Small intestine (tissue), 7 donors: ENCODE measurements around the gene CPNE1. TPM values are rescaled to one million over a fixed set of nuclear protein-coding genes. Genes with fewer than 3 reads are reported as not detected.
A peak's percentile ranks its signal among the peaks of the same experiment; 100 is the strongest.

Experiments used
- DNase-seq, 2 donors: peaks; one replicate each; pipeline versions ENCODE4 v3.0.0 to v3.0.0-alpha.2; 2013
- FAIRE-seq: peaks from 2 replicates; lab custom pipeline; 2012; peaks lifted over from hg19 to GRCh38; lab: Jason Lieb, UNC
- H3K27ac ChIP-seq, 3 donors: one replicate each; pipeline ENCODE4 v1.5.1; 2013; ENCODE audit warnings: low read length in 2 of 3, mild to moderate bottlenecking in 2 of 3, control low read depth in 1 of 3, inconsistent platforms in 1 of 3, low read depth in 1 of 3, moderate library complexity in 1 of 3
- H3K27me3 ChIP-seq, 3 donors: one replicate each; pipeline ENCODE4 v1.6.1; 2013; ENCODE audit warnings: low read length in 3 of 3, inconsistent platforms in 1 of 3; ENCODE audit not compliant: control insufficient read depth in 3 of 3, insufficient read depth in 3 of 3
- H3K36me3 ChIP-seq, 3 donors: one replicate each; pipeline ENCODE4 v1.6.1; 2013; ENCODE audit warnings: low read length in 3 of 3, inconsistent platforms in 1 of 3, low read depth in 1 of 3, mild to moderate bottlenecking in 1 of 3, moderate library complexity in 1 of 3; ENCODE audit not compliant: control insufficient read depth in 3 of 3, insufficient read depth in 2 of 3
- H3K4me1 ChIP-seq, 3 donors: one replicate each; pipeline ENCODE4 v1.6.1; 2013; ENCODE audit warnings: low read length in 2 of 3, inconsistent platforms in 1 of 3, low read depth in 1 of 3, mild to moderate bottlenecking in 1 of 3, moderate library complexity in 1 of 3; ENCODE audit not compliant: control insufficient read depth in 3 of 3, insufficient read depth in 2 of 3
- H3K4me3 ChIP-seq, 3 donors: one replicate each; pipeline ENCODE4 v1.5.1; 2013; ENCODE audit warnings: low read length in 3 of 3, control low read depth in 1 of 3, inconsistent platforms in 1 of 3, low read depth in 1 of 3, mild to moderate bottlenecking in 1 of 3, moderate library complexity in 1 of 3
- H3K9me3 ChIP-seq, 2 donors: one replicate each; pipeline ENCODE4 v1.6.1; 2013; ENCODE audit warnings: low read depth in 1 of 2, low read length in 1 of 2; ENCODE audit not compliant: control insufficient read depth in 2 of 2, insufficient read depth in 1 of 2
- WGBS, 3 donors: extraction: QIAGEN DNeasy Blood & Tissue Kit; methylation state at CpG; one replicate each; pipeline ENCODE4 v1.1.7; 2013; 5-methylcytosine and 5-hydroxymethylcytosine counted together
- polyA plus RNA-seq, 4 donors: library from polyadenylated mRNA; stranded (reverse) in 3 of 4; unstranded in 1 of 4; fragments of 200-250 nt in 3 of 4; fragments of 120-200 nt in 1 of 4; gene quantifications; one replicate each; pipeline versions ENCODE4 v1.2.1 to v1.2.3, GENCODE V29; 2013
- donor health status: healthy with polysubstance abuse.
- donor health status: control.
- donor health status: control.
- donor health status: Bipolar disorder and iron deficiency.
- donor health status: healthy.

CPNE1 gene
- polyA plus RNA-seq, 4 donors, result 94.3 to 132 (median 113) TPM

DNA sequence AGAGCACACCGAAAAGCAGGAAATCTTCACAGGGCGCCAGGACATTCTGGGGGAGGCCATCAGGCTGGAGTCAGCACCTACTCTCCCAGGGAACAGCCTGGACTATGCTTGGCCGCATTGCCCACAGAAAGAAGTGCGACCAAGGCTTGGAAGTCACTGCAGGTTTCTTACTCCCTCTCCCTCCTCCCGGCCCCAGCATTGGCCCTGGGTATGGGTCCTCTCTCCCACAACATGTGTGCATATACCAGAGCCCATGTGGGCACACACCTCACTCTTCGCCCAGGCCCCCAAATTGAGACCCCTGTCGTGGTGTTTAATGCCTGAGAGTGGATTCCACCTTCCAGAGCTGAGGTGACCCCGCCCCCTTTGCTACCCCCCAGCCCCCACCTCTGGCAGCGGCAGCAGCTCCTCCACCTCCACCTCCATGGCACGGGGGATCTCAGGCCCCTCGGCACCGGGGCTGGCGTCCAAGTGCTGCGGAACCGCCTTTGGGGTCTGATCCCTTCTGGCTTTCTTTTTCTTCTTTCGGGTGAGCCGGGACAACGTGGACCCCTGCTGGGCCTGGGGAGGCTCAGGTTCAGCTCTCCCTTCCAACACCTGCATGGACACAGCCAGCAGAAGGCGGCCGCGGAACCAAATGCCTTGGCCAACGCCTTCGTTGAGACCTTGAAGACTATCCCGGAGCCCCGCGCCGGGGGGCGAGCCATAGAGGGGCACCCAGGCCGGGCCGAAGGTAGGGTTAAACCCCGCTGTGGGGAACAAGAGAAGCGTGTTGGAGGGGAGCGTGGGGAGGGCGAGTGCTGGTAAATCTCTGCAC, 64.3 kb downstream of the CPNE1 start:
- 30 to 36% (median 30%) methylated on average over 32 to 34 of the region's 34 CpGs for WGBS, 3 donors
- FAIRE-seq, result no peak
- Histone ChIP-seq H3K27ac (no peak overlapping the region), H3K36me3 (no peaks in the 10 kb centered on the region), H3K4me1 (peaks cover 1 to 17% (median 2%) of the 10 kb centered on the region in 3 donors), H3K4me3 (peak overlapping the region in 1 of 3 donors; percentile 42), H3K27me3 (peaks cover 0 to 31% (median 6%) of the 10 kb centered on the region in 3 donors), H3K9me3 (no peaks in the 10 kb centered on the region)
- DNase-seq, result no peak

DNA sequence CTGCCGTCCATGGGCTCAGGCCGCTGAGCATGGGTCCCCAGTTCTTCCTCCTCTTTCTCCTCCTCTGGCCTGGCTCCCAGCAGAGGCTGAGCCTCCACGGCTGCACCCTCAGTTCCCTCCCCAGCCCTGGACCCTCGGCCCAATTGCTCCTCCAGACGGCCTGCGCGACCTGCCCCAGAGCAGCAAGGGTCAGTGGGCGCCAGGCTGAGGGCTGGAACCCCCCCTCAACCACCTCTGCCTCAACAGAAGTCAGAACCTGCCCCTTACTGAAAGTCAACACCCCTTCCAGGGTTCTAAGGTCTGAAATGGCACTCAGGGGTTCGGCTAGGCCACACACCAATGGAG, 65.0 kb downstream of the CPNE1 start:
- no peak overlapping the region for H3K27ac ChIP-seq
- H3K9me3 ChIP-seq, result no peaks in the 10 kb centered on the region
- no peak overlapping the region for H3K4me3 ChIP-seq
- H3K36me3 ChIP-seq, result no peaks in the 10 kb centered on the region
- peaks cover 1 to 17% (median 2%) of the 10 kb centered on the region in 3 donors for H3K4me1 ChIP-seq
- WGBS, 3 donors, result 83 to 92% (median 92%) methylated on average over 7 to 9 of the region's 9 CpGs
- DNase-seq, result no peak
- FAIRE-seq, result no peak
- H3K27me3 ChIP-seq, result peaks cover 0 to 31% (median 6%) of the 10 kb centered on the region in 3 donors

DNA sequence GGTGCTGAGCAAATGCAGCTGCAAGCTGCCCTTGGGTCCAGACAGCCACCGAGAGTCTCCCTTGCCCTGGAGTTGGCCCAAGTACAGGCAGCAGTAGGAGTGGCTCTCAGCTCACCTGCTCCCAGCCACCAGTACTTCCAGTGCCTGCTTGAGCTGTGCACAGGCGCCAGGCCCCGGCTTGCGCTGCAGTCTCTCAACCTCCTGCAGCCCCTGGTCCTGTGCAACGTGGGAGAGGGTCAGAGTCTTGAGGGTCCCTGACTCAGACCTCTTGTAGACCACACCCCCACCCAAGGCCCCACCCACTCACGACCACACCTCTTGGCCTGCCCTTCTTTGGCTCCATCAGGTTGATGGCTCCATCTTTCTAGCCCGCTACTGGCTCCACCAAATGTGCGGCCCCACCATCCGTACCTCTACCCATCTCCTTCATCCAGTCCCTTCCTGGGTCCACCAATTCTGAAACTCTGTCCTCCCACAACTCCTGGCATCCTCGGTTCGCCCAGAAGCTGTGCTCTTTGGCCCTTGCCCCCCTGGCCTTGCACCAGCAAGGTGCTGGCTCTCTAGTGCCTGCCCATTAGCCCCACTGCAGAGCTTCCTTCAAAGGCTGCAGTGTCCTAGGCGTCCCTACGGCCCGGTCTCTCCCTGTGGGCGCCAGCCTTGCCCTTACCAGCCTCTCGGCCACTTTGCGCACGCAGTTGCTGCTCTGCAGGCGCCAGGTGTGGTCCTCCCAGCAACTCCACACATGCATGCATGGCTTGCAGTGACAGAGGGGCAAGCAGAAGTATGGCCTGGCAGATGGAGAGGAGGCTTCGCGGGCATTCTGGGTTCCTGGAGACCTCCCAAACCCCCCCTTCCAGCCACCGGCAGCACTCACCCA, 65.6 kb downstream of the CPNE1 start:
- DNase-seq (peak in 1 of 2 donors; percentile 74), FAIRE-seq (no peak)
- Histone ChIP-seq H3K4me1 (peaks cover 1 to 13% (median 2%) of the 10 kb centered on the region in 3 donors), H3K36me3 (no peaks in the 10 kb centered on the region), H3K4me3 (no peak overlapping the region), H3K27ac (no peak overlapping the region), H3K27me3 (peaks cover 0 to 31% (median 6%) of the 10 kb centered on the region in 3 donors), H3K9me3 (no peaks in the 10 kb centered on the region)
- 46 to 74% (median 56%) methylated on average over 22 of the region's 22 CpGs for WGBS, 3 donors

DNA sequence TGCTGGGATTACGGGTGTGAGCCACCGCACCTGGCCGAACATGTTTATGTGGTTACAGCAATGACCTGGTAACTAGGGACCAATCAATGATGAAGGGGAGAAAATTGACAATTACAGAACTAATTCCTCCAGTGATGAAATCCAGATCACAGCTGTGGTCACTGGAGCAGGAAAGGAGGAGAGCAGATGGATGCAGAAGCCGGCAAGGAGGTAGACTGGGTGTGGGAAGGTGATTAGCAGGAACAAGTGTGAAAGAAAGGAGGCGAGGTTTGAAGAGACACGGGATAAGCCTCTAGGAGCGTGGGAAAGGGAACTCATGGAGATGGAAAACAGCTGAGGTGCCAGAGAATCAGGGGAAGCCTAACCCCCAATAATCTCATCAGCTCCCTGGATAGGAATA, 66.2 kb downstream of the CPNE1 start:
- FAIRE-seq (no peak), DNase-seq (no peak)
- Histone ChIP-seq H3K27me3 (peaks cover 0 to 31% (median 6%) of the 10 kb centered on the region in 3 donors), H3K27ac (no peak overlapping the region), H3K4me1 (peaks cover 1 to 13% (median 2%) of the 10 kb centered on the region in 3 donors), H3K36me3 (no peaks in the 10 kb centered on the region), H3K9me3 (no peaks in the 10 kb centered on the region), H3K4me3 (no peak overlapping the region)
- 11 to 58% (median 33%) methylated on average over 7 of the region's 7 CpGs for WGBS, 3 donors

DNA sequence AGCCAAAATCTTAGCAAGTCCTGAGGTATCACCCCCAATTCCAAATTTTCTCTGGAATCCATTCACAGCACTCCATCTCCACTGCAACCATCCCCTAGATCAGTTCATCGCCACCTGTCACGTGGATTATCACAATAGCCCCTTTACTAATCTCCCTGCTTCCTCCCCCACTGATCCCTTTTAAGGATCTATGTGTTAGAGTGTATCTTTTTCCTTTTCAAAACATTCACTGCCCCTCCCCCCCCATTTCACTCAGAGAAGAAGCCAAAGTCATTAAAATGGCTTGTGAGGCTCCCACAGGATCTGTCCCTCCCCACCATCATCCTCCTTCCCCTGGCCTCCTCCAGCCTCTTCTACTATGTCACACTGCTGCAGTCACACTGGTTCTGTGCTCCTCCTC, 67.5 kb downstream of the CPNE1 start:
- DNase-seq, result no peak
- 87 to 96% (median 89%) methylated on average over 2 of the region's 2 CpGs for WGBS, 3 donors
- no peak for FAIRE-seq

DNA sequence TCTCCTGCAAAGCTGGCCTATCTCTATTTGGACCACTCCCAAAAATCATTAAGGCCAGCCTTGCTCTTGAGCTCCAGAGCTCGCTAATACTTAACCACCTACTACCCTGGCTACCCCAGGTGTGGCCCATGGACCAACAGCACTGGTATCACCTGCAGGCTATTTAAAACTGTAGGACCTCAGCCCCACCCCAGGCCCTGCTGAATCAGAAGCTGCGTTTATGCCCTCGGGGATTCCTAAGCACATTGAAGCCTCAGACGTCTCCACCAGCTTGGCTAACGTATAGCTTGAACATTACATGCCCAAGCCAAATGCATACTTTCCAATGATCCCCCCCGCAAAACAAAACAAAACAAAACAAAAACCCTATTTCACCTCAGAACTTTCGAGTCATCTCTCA, 68.8 kb downstream of the CPNE1 start:
- Histone ChIP-seq H3K36me3 (no peaks in the 10 kb centered on the region), H3K27ac (no peak overlapping the region), H3K9me3 (no peaks in the 10 kb centered on the region), H3K4me1 (peaks cover 0 to 5% (median 0%) of the 10 kb centered on the region in 3 donors), H3K27me3 (peaks cover 0 to 16% (median 6%) of the 10 kb centered on the region in 3 donors), H3K4me3 (no peak overlapping the region)
- FAIRE-seq (no peak), DNase-seq (no peak)
- WGBS, 3 donors, result 31 to 64% (median 48%) methylated on average over 7 of the region's 7 CpGs

More for the DNA sequence above, 67.5 kb downstream of the CPNE1 start:
- Histone ChIP-seq H3K36me3 (no peaks in the 10 kb centered on the region), H3K9me3 (no peaks in the 10 kb centered on the region), H3K27ac (no peak overlapping the region), H3K4me1 (peaks cover 1 to 13% (median 2%) of the 10 kb centered on the region in 3 donors), H3K4me3 (no peak overlapping the region), H3K27me3 (peaks cover 0 to 27% (median 6%) of the 10 kb centered on the region in 3 donors)

DNA sequence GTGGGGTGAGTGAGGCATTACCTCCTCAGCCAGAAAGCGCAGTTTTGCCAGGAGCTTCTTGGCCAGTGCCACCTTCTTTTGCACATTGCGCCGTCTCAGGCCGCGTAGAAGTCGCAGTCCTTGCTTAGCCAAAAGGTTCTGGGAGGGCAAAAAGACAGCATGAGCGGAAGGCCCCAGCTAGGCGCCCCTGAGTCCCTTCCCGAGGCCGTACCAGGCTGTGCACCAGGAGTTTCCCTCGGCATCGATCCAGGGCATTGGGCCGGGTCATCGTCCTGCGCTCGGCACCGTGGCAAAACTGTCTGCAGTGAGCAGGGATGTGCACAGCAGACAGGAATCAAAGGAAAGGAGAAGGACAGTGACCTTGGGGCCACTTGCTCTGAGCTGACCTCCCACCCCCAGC, 69.2 kb downstream of the CPNE1 start:
- 22 to 83% (median 58%) methylated on average over 17 of the region's 17 CpGs for WGBS, 3 donors
- Histone ChIP-seq H3K9me3 (no peaks in the 10 kb centered on the region), H3K4me3 (no peak overlapping the region), H3K4me1 (peaks cover 0 to under 1% (median 0%) of the 10 kb centered on the region in 3 donors), H3K36me3 (no peaks in the 10 kb centered on the region), H3K27me3 (peaks cover 0 to 11% (median 6%) of the 10 kb centered on the region in 3 donors), H3K27ac (no peak overlapping the region)
- FAIRE-seq (no peak), DNase-seq (no peak)

DNA sequence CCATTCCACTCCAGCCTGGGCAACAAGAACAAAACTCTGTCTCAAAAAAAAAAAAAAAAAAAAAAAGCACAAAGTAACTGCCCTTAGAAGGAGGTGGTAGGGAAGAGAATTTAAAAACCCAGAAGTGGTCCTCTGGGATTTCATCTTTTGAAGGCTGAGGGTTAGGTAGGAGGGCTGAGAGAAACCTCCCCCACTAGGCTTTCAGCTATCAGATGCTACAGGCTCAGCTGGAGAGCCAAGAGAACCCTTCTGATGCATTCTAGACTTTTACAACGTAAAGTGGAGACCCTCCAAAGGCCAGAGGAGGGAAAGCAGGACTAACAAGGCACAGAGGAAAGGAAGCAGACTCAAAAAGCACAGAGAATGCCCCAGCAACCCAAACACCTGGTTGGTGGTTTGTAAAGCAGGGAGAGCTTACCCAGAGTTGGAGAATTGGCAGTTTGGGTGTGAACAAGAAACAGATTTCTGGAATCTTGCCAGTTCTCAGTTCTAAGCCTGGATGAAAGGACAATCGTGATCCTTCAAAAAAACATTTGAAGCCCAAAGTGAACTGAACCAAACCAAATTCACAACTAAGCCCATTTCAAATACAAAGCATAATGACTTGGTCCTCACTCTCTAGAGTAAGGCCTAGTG, 72.2 kb downstream of the CPNE1 start:
- Histone ChIP-seq H3K27me3 (peaks cover 0 to 3% (median 0%) of the 10 kb centered on the region in 3 donors), H3K36me3 (no peaks in the 10 kb centered on the region), H3K4me1 (no peaks in the 10 kb centered on the region), H3K4me3 (no peak overlapping the region), H3K9me3 (no peaks in the 10 kb centered on the region), H3K27ac (no peak overlapping the region)
- WGBS, 3 donors, result 4 to 19% (median 10%) methylated on average over 2 of the region's 2 CpGs
- FAIRE-seq (no peak), DNase-seq (no peak)
